ENCODE results near the gene ALDH2. TPM values are rescaled to one million over a fixed set of nuclear protein-coding genes. Genes with fewer than 3 reads are reported as not detected.

The ALDH2 gene
- total and polyA plus RNA-seq, 9 of the 15 experiments (the other 6 are each of a cell fraction or from before 2014, with no cell fraction given): 1.9 to 22.5 (median 12.2) TPM

DNA sequence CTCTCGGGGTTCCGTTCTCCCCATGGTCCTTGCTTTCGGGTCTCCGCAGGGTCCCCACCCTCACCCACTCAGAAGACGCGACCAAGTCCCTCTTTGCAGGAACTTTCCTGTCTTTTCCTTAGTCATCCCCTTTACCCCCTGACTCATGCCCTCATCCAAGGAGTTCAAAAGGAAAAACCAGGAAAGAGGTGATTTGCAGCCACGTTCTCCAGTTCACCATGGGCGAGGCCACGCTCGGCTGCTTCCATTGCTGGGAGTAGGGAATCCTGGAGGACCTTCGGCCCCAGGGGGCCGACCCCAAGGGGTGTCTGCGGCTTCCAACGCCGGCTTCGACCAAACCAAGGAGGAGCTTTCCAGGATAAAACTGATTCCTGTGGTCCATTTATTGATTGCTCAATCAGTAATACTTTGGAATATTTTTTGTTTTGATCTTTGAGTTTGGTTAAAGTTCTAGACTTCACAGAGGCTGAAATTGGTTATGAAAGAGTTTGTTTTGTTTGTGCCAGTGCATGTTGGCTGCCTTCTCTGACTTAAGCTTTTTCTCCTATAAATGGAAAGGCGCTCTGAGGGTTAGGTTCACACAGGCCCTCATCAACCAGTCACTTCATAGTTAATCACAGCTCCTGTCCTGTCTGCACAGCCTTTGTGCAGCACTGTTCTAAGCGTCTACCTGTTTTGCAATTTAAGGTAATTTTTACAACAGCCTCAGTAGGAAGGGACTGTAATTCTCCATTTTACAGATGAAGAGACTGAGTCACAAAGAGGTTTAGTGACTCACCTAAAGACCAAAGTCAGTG is 827 bp downstream of the ALDH2 start (continued):
- TF ChIP-seq, protein P1, sequence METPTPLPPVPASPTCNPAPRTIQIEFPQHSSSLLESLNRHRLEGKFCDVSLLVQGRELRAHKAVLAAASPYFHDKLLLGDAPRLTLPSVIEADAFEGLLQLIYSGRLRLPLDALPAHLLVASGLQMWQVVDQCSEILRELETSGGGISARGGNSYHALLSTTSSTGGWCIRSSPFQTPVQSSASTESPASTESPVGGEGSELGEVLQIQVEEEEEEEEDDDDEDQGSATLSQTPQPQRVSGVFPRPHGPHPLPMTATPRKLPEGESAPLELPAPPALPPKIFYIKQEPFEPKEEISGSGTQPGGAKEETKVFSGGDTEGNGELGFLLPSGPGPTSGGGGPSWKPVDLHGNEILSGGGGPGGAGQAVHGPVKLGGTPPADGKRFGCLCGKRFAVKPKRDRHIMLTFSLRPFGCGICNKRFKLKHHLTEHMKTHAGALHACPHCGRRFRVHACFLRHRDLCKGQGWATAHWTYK (CRISPR knock-in tag; IDR thresholded peaks at IDR 0.05): 0 out of 2 replicates have a peak, but pooled peaks have one; percentile 4
- no peak for TF ChIP-seq CEBPG (CRISPR knock-in tag; IDR thresholded peaks at IDR 0.05)
- peak; percentile 63 to 80 for TF ChIP-seq CEBPG (tag; conservative IDR thresholded peaks at IDR 0.05 in 1 of 2, IDR thresholded peaks at IDR 0.05 in 1 of 2)
- TF ChIP-seq NFE2 (IDR thresholded peaks at IDR 0.05; ENCODE audit: low read depth): 0 out of 2 replicates have a peak, but pooled peaks have one; percentile 31
- TF ChIP-seq CEBPB (tag; IDR thresholded peaks at IDR 0.05): peak; percentile 80
- TF ChIP-seq, protein P2, sequence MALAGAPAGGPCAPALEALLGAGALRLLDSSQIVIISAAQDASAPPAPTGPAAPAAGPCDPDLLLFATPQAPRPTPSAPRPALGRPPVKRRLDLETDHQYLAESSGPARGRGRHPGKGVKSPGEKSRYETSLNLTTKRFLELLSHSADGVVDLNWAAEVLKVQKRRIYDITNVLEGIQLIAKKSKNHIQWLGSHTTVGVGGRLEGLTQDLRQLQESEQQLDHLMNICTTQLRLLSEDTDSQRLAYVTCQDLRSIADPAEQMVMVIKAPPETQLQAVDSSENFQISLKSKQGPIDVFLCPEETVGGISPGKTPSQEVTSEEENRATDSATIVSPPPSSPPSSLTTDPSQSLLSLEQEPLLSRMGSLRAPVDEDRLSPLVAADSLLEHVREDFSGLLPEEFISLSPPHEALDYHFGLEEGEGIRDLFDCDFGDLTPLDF (CRISPR knock-in tag; IDR thresholded peaks at IDR 0.05): peak; percentile 55; the same call in 1 of the 2 replicates
- no peak for TF ChIP-seq NR2C2 (CRISPR knock-in tag; IDR thresholded peaks at IDR 0.05)
- TF ChIP-seq NR2C2 (tag; IDR thresholded peaks at IDR 0.05): 0 out of 2 replicates have a peak, but pooled peaks have one; percentile 10

All from K562 (cell line).